ENCODE data around the gene IGFBP5.

GRCh38 chr2:216700781-216701180, 5.4 kb upstream of the IGFBP5 start:
- TF ChIP-seq, protein P1, sequence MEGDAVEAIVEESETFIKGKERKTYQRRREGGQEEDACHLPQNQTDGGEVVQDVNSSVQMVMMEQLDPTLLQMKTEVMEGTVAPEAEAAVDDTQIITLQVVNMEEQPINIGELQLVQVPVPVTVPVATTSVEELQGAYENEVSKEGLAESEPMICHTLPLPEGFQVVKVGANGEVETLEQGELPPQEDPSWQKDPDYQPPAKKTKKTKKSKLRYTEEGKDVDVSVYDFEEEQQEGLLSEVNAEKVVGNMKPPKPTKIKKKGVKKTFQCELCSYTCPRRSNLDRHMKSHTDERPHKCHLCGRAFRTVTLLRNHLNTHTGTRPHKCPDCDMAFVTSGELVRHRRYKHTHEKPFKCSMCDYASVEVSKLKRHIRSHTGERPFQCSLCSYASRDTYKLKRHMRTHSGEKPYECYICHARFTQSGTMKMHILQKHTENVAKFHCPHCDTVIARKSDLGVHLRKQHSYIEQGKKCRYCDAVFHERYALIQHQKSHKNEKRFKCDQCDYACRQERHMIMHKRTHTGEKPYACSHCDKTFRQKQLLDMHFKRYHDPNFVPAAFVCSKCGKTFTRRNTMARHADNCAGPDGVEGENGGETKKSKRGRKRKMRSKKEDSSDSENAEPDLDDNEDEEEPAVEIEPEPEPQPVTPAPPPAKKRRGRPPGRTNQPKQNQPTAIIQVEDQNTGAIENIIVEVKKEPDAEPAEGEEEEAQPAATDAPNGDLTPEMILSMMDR (IDR thresholded peaks at IDR 0.05; ENCODE audit: insufficient read depth, low read length, poor library complexity, severe bottlenecking): no peak
- no peak for TF ChIP-seq EZH2phosphoT487 (conservative IDR thresholded peaks at IDR 0.05; ENCODE audit: low read length)
